MM.1S (cell line): ENCODE results near the gene MOXD1.

Source experiments
- DNase-seq: peaks from one replicate; pipeline ENCODE4 v3.0.0-alpha.2; 2015
- H2AFZ ChIP-seq: fragments of 300-600 bp; sonication (generic); 2 replicates; pipeline ENCODE4 v1.6.0; 2016; ENCODE audit warnings: antibody characterized with exemption, low read length
- H3F3A ChIP-seq: fragments of 300-600 bp; sonication (generic); 2 replicates; pipeline ENCODE4 v1.6.1; 2016; ENCODE audit warnings: mild to moderate bottlenecking, antibody characterized with exemption, low read length, moderate library complexity, mixed read lengths; ENCODE audit not compliant: insufficient read depth
- H3K27ac ChIP-seq: fragments of 300-600 bp; sonication (generic); 2 replicates; pipeline ENCODE4 v1.5.1; 2016; ENCODE audit warnings: mild to moderate bottlenecking, low read length
- H3K27me3 ChIP-seq: fragments of 300-600 bp; sonication (generic); replicated peaks from 2 replicates; pipeline ENCODE4 v1.6.0; 2016; ENCODE audit warnings: low read length; ENCODE audit not compliant: insufficient read depth
- H3K36me3 ChIP-seq: fragments of 300-600 bp; sonication (generic); replicated peaks from 2 replicates; pipeline ENCODE4 v1.6.1; 2016; ENCODE audit warnings: mild to moderate bottlenecking, low read length, mixed read lengths; ENCODE audit not compliant: insufficient read depth
- H3K4me1 ChIP-seq: fragments of 300-600 bp; sonication (generic); 2 replicates; pipeline ENCODE4 v1.6.1; 2016; ENCODE audit warnings: low read length, mixed read lengths
- H3K4me2 ChIP-seq: fragments of 300-600 bp; sonication (generic); 2 replicates; pipeline ENCODE4 v1.6.0; 2016; ENCODE audit warnings: low read depth, low read length
- H3K4me3 ChIP-seq: fragments of 300-600 bp; sonication (generic); 2 replicates; pipeline ENCODE4 v1.5.1; 2016; ENCODE audit warnings: low read length, mixed read lengths
- H3K79me2 ChIP-seq: fragments of 300-600 bp; sonication (generic); 2 replicates; pipeline ENCODE4 v1.6.1; 2016; ENCODE audit warnings: mixed run types, low read length, mixed read lengths
- H3K9ac ChIP-seq: fragments of 300-600 bp; sonication (generic); 2 replicates; pipeline ENCODE4 v1.6.1; 2016; ENCODE audit warnings: low read length, mixed read lengths
- H3K9me2 ChIP-seq: fragments of 300-600 bp; sonication (generic); replicated peaks from 2 replicates; pipeline ENCODE4 v1.6.1; 2016; ENCODE audit warnings: mild to moderate bottlenecking, low read length, mixed read lengths; ENCODE audit not compliant: insufficient read depth
- H3K9me3 ChIP-seq: fragments of 300-600 bp; sonication (generic); replicated peaks from 2 replicates; pipeline ENCODE4 v1.6.1; 2016; ENCODE audit warnings: mild to moderate bottlenecking, low read length, mixed read lengths; ENCODE audit not compliant: insufficient read depth
- H4K20me1 ChIP-seq: fragments of 300-600 bp; sonication (generic); 2 replicates; pipeline ENCODE4 v1.6.1; 2016; ENCODE audit warnings: mild to moderate bottlenecking, low read length, moderate library complexity, mixed read lengths; ENCODE audit not compliant: insufficient read depth
- EZH2 ChIP-seq: fragments of 300-600 bp; sonication (generic); optimal IDR thresholded peaks from 2 replicates; pipeline ENCODE3; 2017; ENCODE audit warnings: low read depth, mild to moderate bottlenecking, antibody characterized with exemption, low read length, mixed read lengths
- EZH2phosphoT487 ChIP-seq: fragments of 300-600 bp; sonication (generic); IDR thresholded peaks from 2 replicates; pipeline ENCODE4 v1.6.1; 2018; ENCODE audit warnings: antibody characterized with exemption, low read length
- TF ChIP-seq, protein P1 (sequence below): fragments of 300-600 bp; sonication (generic); IDR thresholded peaks from 2 replicates; pipeline ENCODE4 v1.5.1; 2016; ENCODE audit warnings: antibody characterized with exemption, low read length, mixed read lengths

The MOXD1 gene

GRCh38 chr6:132425176-132425575 lies 23.9 kb upstream of the MOXD1 start:
- Histone ChIP-seq H2AFZ (no peak overlapping the region), H3K4me3 (no peak overlapping the region), H4K20me1 (no peaks in the 10 kb centered on the region), H3K27me3 (no peaks in the 10 kb centered on the region; the same call in 1 of the 2 replicates), H3K36me3 (no peaks in the 10 kb centered on the region), H3K79me2 (no peaks in the 10 kb centered on the region), H3K9ac (no peak overlapping the region), H3K9me3 (no peaks in the 10 kb centered on the region), H3K9me2 (no peaks in the 10 kb centered on the region), H3K4me2 (no peak overlapping the region), H3F3A (no peaks in the 10 kb centered on the region), H3K27ac (no peak overlapping the region), H3K4me1 (no peaks in the 10 kb centered on the region)
- DNase-seq, result no peak
- TF ChIP-seq EZH2 (no peak), EZH2phosphoT487 (no peak)
- TF ChIP-seq, protein P1, sequence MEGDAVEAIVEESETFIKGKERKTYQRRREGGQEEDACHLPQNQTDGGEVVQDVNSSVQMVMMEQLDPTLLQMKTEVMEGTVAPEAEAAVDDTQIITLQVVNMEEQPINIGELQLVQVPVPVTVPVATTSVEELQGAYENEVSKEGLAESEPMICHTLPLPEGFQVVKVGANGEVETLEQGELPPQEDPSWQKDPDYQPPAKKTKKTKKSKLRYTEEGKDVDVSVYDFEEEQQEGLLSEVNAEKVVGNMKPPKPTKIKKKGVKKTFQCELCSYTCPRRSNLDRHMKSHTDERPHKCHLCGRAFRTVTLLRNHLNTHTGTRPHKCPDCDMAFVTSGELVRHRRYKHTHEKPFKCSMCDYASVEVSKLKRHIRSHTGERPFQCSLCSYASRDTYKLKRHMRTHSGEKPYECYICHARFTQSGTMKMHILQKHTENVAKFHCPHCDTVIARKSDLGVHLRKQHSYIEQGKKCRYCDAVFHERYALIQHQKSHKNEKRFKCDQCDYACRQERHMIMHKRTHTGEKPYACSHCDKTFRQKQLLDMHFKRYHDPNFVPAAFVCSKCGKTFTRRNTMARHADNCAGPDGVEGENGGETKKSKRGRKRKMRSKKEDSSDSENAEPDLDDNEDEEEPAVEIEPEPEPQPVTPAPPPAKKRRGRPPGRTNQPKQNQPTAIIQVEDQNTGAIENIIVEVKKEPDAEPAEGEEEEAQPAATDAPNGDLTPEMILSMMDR, result no peak

DNA sequence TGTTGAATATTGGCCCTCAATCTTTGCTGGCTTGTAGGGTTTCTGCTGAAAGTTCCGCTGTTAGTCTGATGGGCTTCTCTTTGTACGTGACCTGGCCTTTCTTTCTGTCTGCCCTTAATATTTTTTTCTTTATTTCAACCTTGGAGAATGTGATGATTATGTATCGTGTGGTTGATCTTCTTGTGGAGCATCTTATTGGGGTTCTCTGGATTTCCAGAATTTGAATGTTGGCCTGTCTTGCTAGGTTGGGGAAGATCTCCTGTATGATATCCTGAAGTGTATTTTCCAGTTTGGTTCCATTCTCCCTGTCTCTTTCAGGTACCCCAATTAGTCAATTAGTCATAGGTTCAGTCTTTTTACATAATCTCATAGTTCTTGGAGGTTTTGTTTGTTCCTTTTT lies 22.6 kb upstream of the MOXD1 start:
- Histone ChIP-seq H3K27ac (no peak overlapping the region), H3K27me3 (no peaks in the 10 kb centered on the region; the same call in 1 of the 2 replicates), H2AFZ (no peak overlapping the region), H3K4me3 (no peak overlapping the region), H3K9ac (no peak overlapping the region), H3K9me3 (no peaks in the 10 kb centered on the region), H3K4me2 (no peak overlapping the region), H3K9me2 (no peaks in the 10 kb centered on the region), H4K20me1 (no peaks in the 10 kb centered on the region), H3K36me3 (no peaks in the 10 kb centered on the region), H3K4me1 (no peaks in the 10 kb centered on the region), H3K79me2 (no peaks in the 10 kb centered on the region), H3F3A (no peaks in the 10 kb centered on the region)
- TF ChIP-seq, protein P1, result no peak
- TF ChIP-seq EZH2 (no peak), EZH2phosphoT487 (no peak)
- DNase-seq, result no peak

- Histone ChIP-seq H3K4me3 (no peak overlapping the region), H3K9me2 (no peaks in the 10 kb centered on the region), H3K9ac (no peak overlapping the region), H4K20me1 (no peaks in the 10 kb centered on the region), H3K27me3 (no peaks in the 10 kb centered on the region), H3K79me2 (no peaks in the 10 kb centered on the region), H3K4me2 (no peak overlapping the region), H3K27ac (no peak overlapping the region), H3K4me1 (no peaks in the 10 kb centered on the region), H3F3A (no peaks in the 10 kb centered on the region), H3K9me3 (no peaks in the 10 kb centered on the region), H3K36me3 (no peaks in the 10 kb centered on the region), H2AFZ (no peak overlapping the region)
- TF ChIP-seq EZH2phosphoT487 (no peak), EZH2 (no peak)
- TF ChIP-seq, protein P1, result no peak
- DNase-seq, result no peak
Measured at GRCh38 chr6:132418235-132418965, 17.1 kb upstream of the MOXD1 start.
